Measurements from ENCODE around the gene MAPRE3.

GRCh38 chr2:26941486-26941885 lies 29.0 kb upstream of the MAPRE3 start:
- no peak for TF ChIP-seq CTCF (conservative IDR thresholded peaks at IDR 0.05 in 1 of 2, IDR thresholded peaks at IDR 0.05 in 1 of 2; ENCODE audit: low read depth in 1 of 2, low read length in 2 of 2)
- TF ChIP-seq EZH2 (IDR thresholded peaks at IDR 0.05; ENCODE audit: low read length, missing control alignments): no peak

All from fibroblast of lung (primary cell).